Measurements from ENCODE around the gene ARHGAP42.

Gene ARHGAP42

DNA sequence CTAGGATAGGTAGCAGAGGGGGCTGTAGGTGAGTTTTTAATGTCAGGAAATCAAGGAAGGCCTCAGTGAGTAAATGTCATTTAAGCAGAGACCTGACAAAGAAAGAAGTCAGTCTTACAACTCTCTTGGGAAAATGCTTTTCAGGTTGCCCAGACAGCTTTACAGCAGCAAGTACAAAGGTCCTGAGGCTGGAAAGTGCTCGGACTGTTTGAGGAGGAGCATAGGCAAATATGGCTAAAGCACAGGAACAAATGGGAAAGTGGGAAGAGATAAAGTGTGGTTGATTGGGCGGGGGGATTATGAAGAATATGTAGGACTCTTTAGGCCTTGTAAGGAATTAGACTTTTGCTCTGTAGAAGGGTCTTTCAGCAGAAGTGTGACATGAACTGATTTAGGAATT is 125.4 kb downstream of the ARHGAP42 start:
- Histone ChIP-seq H3K27me3 (ENCODE audit: insufficient read depth, low read length) (no peaks in the 10 kb centered on the region), H3K4me3 (ENCODE audit: low read depth, low read length) (no peak overlapping the region), H3K4me1 (ENCODE audit: control insufficient read depth, insufficient read depth, low read length, unreplicated experiment) (peaks cover 29% of the 10 kb centered on the region), H3K27ac (ENCODE audit: low read depth, low read length) (no peak overlapping the region), H3K36me3 (ENCODE audit: insufficient read depth, low read length) (no peaks in the 10 kb centered on the region), H3K79me2 (ENCODE audit: control insufficient read depth, insufficient read depth, low read length, unreplicated experiment) (no peaks in the 10 kb centered on the region), H2AFZ (ENCODE audit: low read length, unreplicated experiment) (no peak overlapping the region)

DNA sequence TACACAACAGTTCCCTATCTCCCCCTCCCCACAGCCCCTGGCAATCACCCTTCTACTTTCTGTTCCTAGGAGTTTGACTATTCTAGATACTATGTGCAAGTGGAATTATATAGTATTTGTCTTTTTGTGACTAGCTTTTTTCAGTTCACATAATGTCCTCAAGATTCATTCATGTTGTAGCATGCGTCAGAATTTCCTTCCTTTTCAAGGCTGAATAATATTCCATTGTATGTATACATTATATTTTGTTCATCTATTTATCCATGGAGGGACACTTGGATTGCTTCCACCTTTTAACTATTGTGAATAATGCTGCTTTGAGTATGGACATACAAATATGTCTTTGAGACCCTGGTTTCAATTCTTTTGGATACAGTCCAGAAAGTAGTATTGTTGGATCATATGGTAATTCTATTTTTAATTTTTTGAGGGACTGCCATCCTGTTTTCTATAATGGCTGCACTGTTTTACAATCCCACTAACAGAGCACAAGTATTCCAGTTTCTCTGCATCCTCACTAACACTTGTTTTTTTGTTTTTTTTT is 128.8 kb downstream of the ARHGAP42 start:
- Histone ChIP-seq H3K4me3 (ENCODE audit: low read depth, low read length) (no peak overlapping the region), H3K27ac (ENCODE audit: low read depth, low read length) (no peak overlapping the region), H3K79me2 (ENCODE audit: control insufficient read depth, insufficient read depth, low read length, unreplicated experiment) (no peaks in the 10 kb centered on the region), H3K36me3 (ENCODE audit: insufficient read depth, low read length) (no peaks in the 10 kb centered on the region), H2AFZ (ENCODE audit: low read length, unreplicated experiment) (no peak overlapping the region), H3K4me1 (ENCODE audit: control insufficient read depth, insufficient read depth, low read length, unreplicated experiment) (peaks cover 9% of the 10 kb centered on the region), H3K27me3 (ENCODE audit: insufficient read depth, low read length) (no peaks in the 10 kb centered on the region)

DNA sequence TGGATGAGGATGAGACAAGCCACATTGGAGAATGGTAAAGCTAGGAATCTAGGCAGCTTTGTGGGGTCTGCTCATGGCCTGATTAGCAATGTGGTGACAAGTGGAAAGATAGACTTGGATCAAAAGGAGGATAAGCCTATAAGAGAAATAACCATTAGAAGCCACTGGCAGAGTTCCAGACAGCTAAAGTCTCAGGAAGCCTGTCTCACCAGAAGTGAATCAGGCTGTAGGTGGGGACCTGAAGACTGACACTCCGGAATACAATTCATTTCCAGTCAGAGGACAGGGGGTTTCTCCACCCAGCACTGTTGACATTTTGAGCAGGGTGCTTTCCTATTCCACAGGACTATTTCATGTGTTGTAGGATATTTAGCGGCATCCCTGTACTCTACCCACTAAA is 129.7 kb downstream of the ARHGAP42 start:
- Histone ChIP-seq H3K36me3 (ENCODE audit: insufficient read depth, low read length) (no peaks in the 10 kb centered on the region), H3K79me2 (ENCODE audit: control insufficient read depth, insufficient read depth, low read length, unreplicated experiment) (no peaks in the 10 kb centered on the region), H3K4me3 (ENCODE audit: low read depth, low read length) (no peak overlapping the region), H3K4me1 (ENCODE audit: control insufficient read depth, insufficient read depth, low read length, unreplicated experiment) (peaks cover 9% of the 10 kb centered on the region), H2AFZ (ENCODE audit: low read length, unreplicated experiment) (no peak overlapping the region), H3K27ac (ENCODE audit: low read depth, low read length) (no peak overlapping the region), H3K27me3 (ENCODE audit: insufficient read depth, low read length) (no peaks in the 10 kb centered on the region)

DNA sequence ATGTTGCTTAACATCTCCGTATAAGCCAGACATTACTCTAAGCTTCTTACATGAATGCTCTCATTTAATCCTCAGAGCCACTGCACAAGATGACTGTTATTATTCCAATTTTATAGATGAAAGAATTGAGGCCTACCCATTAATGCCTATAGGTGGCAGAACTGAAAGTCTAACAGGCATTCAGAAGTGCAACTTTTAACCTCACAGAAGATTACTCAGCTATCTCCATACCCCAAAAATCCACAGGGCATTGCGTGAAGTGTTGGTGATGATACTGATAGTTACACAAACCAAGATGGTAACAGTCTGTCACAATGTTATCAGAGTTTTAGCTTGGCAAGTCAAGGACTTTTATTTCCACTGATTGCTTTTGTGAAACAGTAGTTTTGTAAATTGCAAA is 130.5 kb downstream of the ARHGAP42 start:
- no peaks in the 10 kb centered on the region for H3K27me3 ChIP-seq (ENCODE audit: insufficient read depth, low read length)
- H2AFZ ChIP-seq (ENCODE audit: low read length, unreplicated experiment) = no peak overlapping the region
- no peak overlapping the region for H3K27ac ChIP-seq (ENCODE audit: low read depth, low read length)
- no peak overlapping the region for H3K4me3 ChIP-seq (ENCODE audit: low read depth, low read length)
- H3K4me1 ChIP-seq (ENCODE audit: control insufficient read depth, insufficient read depth, low read length, unreplicated experiment) = peaks cover 9% of the 10 kb centered on the region
- H3K79me2 ChIP-seq (ENCODE audit: control insufficient read depth, insufficient read depth, low read length, unreplicated experiment) = no peaks in the 10 kb centered on the region
- H3K36me3 ChIP-seq (ENCODE audit: insufficient read depth, low read length) = no peaks in the 10 kb centered on the region

DNA sequence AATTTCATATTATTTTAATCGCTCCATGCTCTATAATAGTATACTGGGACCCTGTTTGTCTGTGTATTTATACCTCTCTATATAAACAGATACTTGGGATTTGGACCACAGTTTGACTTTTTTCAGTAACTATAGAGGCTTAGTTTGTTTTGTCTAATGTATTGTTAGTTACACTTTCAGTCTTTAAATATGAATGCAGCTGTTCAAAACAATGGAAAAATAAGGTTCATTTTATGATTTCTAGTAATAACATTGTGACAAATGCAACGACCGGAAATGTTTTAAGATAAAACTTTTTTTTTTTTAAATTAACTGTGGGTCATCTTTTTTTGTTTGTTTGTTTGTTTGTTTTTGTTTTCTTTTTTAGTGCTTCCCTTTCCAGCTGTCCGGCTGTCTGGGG is 133.5 kb downstream of the ARHGAP42 start:
- Histone ChIP-seq H3K79me2 (ENCODE audit: control insufficient read depth, insufficient read depth, low read length, unreplicated experiment) (no peaks in the 10 kb centered on the region), H3K27me3 (ENCODE audit: insufficient read depth, low read length) (no peaks in the 10 kb centered on the region), H3K36me3 (ENCODE audit: insufficient read depth, low read length) (no peaks in the 10 kb centered on the region), H3K4me3 (ENCODE audit: low read depth, low read length) (no peak overlapping the region), H2AFZ (ENCODE audit: low read length, unreplicated experiment) (no peak overlapping the region), H3K4me1 (ENCODE audit: control insufficient read depth, insufficient read depth, low read length, unreplicated experiment) (peaks cover 18% of the 10 kb centered on the region), H3K27ac (ENCODE audit: low read depth, low read length) (no peak overlapping the region)

DNA sequence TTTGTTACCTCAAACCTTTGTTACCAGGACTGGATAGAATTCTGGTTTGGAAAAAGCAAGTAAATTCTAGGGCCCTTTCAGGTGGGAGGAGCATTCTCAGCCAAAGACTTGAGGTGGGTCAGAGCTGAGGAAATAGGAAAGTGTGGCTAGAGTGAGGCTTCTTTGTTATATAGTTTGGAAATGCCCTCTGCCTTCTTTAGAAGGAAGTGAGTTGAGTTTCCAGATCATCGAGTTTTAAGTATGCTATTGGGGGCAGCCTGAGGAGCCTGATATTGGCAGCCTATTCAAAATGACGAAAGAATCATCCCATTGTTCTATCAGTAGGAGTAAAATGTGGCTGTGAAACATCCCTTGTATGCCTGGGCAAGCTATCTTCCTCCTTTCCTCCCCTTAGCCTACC is 134.1 kb downstream of the ARHGAP42 start:
- Histone ChIP-seq H3K36me3 (ENCODE audit: insufficient read depth, low read length) (no peaks in the 10 kb centered on the region), H3K4me1 (ENCODE audit: control insufficient read depth, insufficient read depth, low read length, unreplicated experiment) (peaks cover 18% of the 10 kb centered on the region), H3K79me2 (ENCODE audit: control insufficient read depth, insufficient read depth, low read length, unreplicated experiment) (no peaks in the 10 kb centered on the region), H2AFZ (ENCODE audit: low read length, unreplicated experiment) (no peak overlapping the region), H3K27ac (ENCODE audit: low read depth, low read length) (no peak overlapping the region), H3K4me3 (ENCODE audit: low read depth, low read length) (no peak overlapping the region), H3K27me3 (ENCODE audit: insufficient read depth, low read length) (no peaks in the 10 kb centered on the region)

DNA sequence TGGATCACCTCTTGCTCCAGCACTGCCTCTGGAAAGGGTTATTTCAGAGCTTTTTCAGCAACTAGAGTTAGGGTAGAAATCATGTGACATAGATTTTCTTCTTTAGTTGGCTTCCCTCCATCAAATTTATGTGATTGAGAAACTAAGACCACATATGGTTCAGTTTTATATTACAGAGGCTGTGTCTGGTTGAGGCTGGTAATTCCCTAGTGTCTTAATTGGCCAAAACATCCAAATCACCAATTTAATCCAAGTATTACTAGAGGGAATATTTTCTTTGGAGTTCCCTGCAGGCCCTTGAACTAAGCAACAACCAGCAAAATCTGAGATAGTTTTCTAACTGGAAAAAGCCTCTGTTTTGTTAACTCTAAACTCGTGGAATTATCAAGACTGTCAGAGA is 136.3 kb downstream of the ARHGAP42 start:
- peaks cover 14% of the 10 kb centered on the region for H3K4me1 ChIP-seq (ENCODE audit: control insufficient read depth, insufficient read depth, low read length, unreplicated experiment)
- no peak overlapping the region for H3K27ac ChIP-seq (ENCODE audit: low read depth, low read length)
- no peaks in the 10 kb centered on the region for H3K79me2 ChIP-seq (ENCODE audit: control insufficient read depth, insufficient read depth, low read length, unreplicated experiment)
- no peak overlapping the region for H3K4me3 ChIP-seq (ENCODE audit: low read depth, low read length)
- no peaks in the 10 kb centered on the region for H3K27me3 ChIP-seq (ENCODE audit: insufficient read depth, low read length)
- H2AFZ ChIP-seq (ENCODE audit: low read length, unreplicated experiment) = no peak overlapping the region
- H3K36me3 ChIP-seq (ENCODE audit: insufficient read depth, low read length) = no peaks in the 10 kb centered on the region

DNA sequence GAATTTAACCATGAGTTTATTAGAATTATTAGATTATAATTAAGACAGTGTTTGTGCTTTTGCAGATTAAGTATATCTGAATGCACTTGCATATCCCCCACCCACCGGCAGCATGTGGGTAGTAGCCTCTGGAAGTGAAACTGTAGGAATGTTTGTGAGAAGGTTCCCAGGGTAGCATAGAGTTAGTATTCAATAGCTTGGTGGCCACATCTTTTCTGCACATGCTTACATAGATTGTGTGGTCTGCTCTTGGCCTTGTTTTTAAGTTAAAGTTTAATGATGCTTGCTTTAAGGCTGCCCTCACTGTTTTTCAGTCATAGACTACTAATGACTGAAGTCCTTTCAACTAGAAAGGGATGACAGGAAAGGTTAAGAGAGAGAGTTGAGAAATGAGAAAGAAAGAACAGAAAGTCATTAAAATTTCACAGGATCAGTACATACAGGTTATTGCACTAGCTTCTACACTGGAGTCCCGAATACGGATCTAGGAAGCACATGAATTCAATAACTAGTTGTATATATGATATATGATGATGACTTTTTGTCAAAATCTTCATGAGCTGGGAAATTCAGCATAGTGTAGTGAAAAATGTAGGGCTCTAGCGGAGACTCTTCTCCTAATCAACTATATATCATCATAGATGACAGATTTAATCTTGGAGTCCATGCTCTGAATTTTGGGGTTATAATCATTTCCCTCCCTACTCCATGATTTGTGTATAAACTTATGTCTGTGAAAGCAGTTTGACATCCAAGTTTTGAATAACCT is 137.1 kb downstream of the ARHGAP42 start:
- Histone ChIP-seq H3K4me1 (ENCODE audit: control insufficient read depth, insufficient read depth, low read length, unreplicated experiment) (peaks cover 14% of the 10 kb centered on the region), H3K79me2 (ENCODE audit: control insufficient read depth, insufficient read depth, low read length, unreplicated experiment) (no peaks in the 10 kb centered on the region), H3K36me3 (ENCODE audit: insufficient read depth, low read length) (no peaks in the 10 kb centered on the region)

DNA sequence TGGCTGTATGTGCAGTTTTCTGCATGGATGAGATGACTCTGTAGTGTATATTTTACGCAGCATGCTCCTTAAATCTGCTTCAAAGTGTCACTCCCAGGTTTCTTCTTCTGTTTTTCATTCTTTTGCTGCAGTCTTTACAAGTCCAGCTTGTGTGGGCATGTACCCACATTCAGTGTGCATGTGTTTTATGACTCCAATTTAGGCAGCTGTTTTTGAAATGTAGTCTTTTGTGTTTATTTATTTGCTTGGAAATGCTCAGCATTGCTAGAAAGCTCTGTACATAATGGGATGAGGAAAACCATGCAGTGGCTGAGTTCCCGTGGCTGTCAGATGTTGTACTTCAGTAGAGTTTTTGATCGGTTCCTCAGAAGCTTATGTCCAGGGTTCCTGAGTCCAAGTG is 138.5 kb downstream of the ARHGAP42 start:
- Histone ChIP-seq H3K4me1 (ENCODE audit: control insufficient read depth, insufficient read depth, low read length, unreplicated experiment) (peaks cover 14% of the 10 kb centered on the region), H3K4me3 (ENCODE audit: low read depth, low read length) (no peak overlapping the region), H2AFZ (ENCODE audit: low read length, unreplicated experiment) (no peak overlapping the region), H3K79me2 (ENCODE audit: control insufficient read depth, insufficient read depth, low read length, unreplicated experiment) (no peaks in the 10 kb centered on the region), H3K27me3 (ENCODE audit: insufficient read depth, low read length) (no peaks in the 10 kb centered on the region), H3K36me3 (ENCODE audit: insufficient read depth, low read length) (no peaks in the 10 kb centered on the region), H3K27ac (ENCODE audit: low read depth, low read length) (no peak overlapping the region)

More for the DNA sequence above, 137.1 kb downstream of the ARHGAP42 start:
- no peaks in the 10 kb centered on the region for H3K27me3 ChIP-seq (ENCODE audit: insufficient read depth, low read length)
- H2AFZ ChIP-seq (ENCODE audit: low read length, unreplicated experiment) = no peak overlapping the region
- no peak overlapping the region for H3K27ac ChIP-seq (ENCODE audit: low read depth, low read length)
- no peak overlapping the region for H3K4me3 ChIP-seq (ENCODE audit: low read depth, low read length)

DNA sequence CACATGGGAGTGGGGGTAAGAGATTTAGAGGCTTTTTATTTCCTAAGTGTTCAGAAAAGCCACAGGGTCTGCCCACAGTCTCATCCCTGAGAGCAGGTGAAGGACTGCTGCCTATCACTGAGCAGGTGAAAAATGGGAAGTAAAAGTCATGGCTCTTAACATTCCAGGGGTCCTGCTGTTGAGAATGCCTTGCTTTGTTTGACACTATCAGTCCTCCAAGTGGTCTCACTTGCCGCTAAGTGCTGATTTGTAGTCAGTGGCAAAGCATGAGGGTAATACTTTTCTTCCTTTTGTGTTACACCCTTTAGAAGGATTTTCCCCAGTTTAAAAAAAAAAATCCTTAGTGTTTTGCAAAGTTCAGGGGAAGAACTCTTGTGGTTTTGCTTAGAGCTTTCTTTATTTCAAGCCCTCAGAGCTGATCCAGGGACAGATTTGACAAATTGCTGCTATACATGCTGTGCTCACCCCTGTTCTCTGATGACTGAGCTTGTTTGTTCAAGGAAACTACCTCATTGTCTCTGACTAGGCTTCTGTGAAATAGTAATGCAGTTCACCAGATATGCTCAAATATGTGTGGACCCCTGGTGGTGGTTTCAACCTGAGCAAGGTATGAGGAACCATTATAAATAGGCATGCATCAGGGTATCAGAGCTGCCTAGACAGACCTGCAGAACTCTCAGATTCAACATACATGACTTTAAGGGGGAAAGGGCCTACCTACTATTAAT is 141.0 kb downstream of the ARHGAP42 start:
- no peak overlapping the region for H3K4me3 ChIP-seq (ENCODE audit: low read depth, low read length)
- no peaks in the 10 kb centered on the region for H3K36me3 ChIP-seq (ENCODE audit: insufficient read depth, low read length)
- H3K27me3 ChIP-seq (ENCODE audit: insufficient read depth, low read length) = no peaks in the 10 kb centered on the region
- no peaks in the 10 kb centered on the region for H3K79me2 ChIP-seq (ENCODE audit: control insufficient read depth, insufficient read depth, low read length, unreplicated experiment)
- H2AFZ ChIP-seq (ENCODE audit: low read length, unreplicated experiment) = no peak overlapping the region
- peaks cover 32% of the 10 kb centered on the region for H3K4me1 ChIP-seq (ENCODE audit: control insufficient read depth, insufficient read depth, low read length, unreplicated experiment)
- no peak overlapping the region for H3K27ac ChIP-seq (ENCODE audit: low read depth, low read length)

DNA sequence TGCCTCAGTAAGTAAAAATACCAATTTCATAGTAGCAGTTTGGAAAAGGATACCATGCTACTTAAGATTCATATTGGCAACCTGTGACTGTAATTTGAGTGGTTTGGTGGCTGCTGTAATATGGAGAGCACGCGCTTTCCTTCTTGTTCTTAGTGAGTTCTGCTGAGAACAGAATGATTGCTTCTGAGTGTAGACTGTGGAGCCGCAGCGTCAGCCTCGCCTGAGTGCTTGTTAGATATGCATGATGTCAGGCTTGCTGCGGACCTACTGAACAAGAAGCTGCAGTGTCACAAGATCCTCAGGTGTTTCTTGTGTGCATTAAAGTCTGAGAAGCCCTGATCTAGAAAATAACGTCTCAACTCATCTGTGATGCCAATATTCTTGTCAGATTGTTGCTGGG is 143.2 kb downstream of the ARHGAP42 start:
- H3K4me3 ChIP-seq (ENCODE audit: low read depth, low read length) = no peak overlapping the region
- no peak overlapping the region for H2AFZ ChIP-seq (ENCODE audit: low read length, unreplicated experiment)
- H3K27ac ChIP-seq (ENCODE audit: low read depth, low read length) = no peak overlapping the region
- peaks cover 31% of the 10 kb centered on the region for H3K4me1 ChIP-seq (ENCODE audit: control insufficient read depth, insufficient read depth, low read length, unreplicated experiment)
- H3K79me2 ChIP-seq (ENCODE audit: control insufficient read depth, insufficient read depth, low read length, unreplicated experiment) = no peaks in the 10 kb centered on the region
- H3K27me3 ChIP-seq (ENCODE audit: insufficient read depth, low read length) = no peaks in the 10 kb centered on the region
- no peaks in the 10 kb centered on the region for H3K36me3 ChIP-seq (ENCODE audit: insufficient read depth, low read length)

Measured in ACC112 (cell line).